ENCODE results near the gene GNPDA1. TPM values are rescaled to one million over a fixed set of nuclear protein-coding genes. Genes with fewer than 3 reads are reported as not detected.
A peak's percentile ranks its signal among the peaks of the same experiment; 100 is the strongest.

Gene GNPDA1
- total and polyA plus RNA-seq, 2 of the 4 experiments (the other 2 are of a cell fraction), result 23.1 to 60.6 TPM

GRCh38 chr5:142024771-142025304 is 12.0 kb upstream of the GNPDA1 start:
- H3K23ac ChIP-seq (ENCODE audit: low read depth, low read length), result peak overlapping the region; percentile 39
- peak overlapping the region; percentile 98 for H3K18ac ChIP-seq (ENCODE audit: low read depth, low read length)
- peak overlapping the region; percentile 87 to 97 for H4K8ac ChIP-seq (ENCODE audit: low read depth in 2 of 2, low read length in 2 of 2)
- 0% methylated on average over 8 of the region's 26 CpGs; no CpG with 5 or more reads in 1 of the 2 experiments for WGBS, 2 experiments (ENCODE audit: extremely low coverage in 2 of 2, insufficient read length in 1 of 2)
- intact Hi-C loops (cut with micrococcal nuclease) (no loop called here), dilution Hi-C loops (cut with HindIII; ENCODE audit: low sequenced_read_pairs, unreplicated experiment) (no loop called here), in situ Hi-C loops (cut with MboI; ENCODE audit: low sequenced_read_pairs) (no loop called here)
- peak overlapping the region; percentile 82 for H2BK120ac ChIP-seq (ENCODE audit: low read depth, low read length)
- H3K4me1 ChIP-seq (ENCODE audit: control insufficient read depth, insufficient read depth, low read length), result no peaks in the 10 kb centered on the region
- peak overlapping the region; percentile 71 for H3K4me3 ChIP-seq (ENCODE audit: insufficient read depth, low read depth, low read length)
- H2BK5ac ChIP-seq (ENCODE audit: low read depth, low read length, poor library complexity, severe bottlenecking), result peak overlapping the region; percentile 90
- H2AK5ac ChIP-seq (ENCODE audit: low read depth, low read length), result no peak overlapping the region
- H2BK20ac ChIP-seq (ENCODE audit: low read depth, low read length), result peak overlapping the region; percentile 36; the same call in 1 of the 2 replicates
- H3K27me3 ChIP-seq (ENCODE audit: control insufficient read depth, insufficient read depth, low read length), result peaks cover 5% of the 10 kb centered on the region
- peak; percentile 100 for ATAC-seq (ENCODE audit: low read depth)
- H3K4me2 ChIP-seq (ENCODE audit: low read depth, low read length), result peak overlapping the region; percentile 89
- H3K9me3 ChIP-seq (ENCODE audit: control insufficient read depth, insufficient read depth, low read length), result no peaks in the 10 kb centered on the region; the same call in 1 of the 2 replicates
- no peaks in the 10 kb centered on the region for H3K9me1 ChIP-seq (ENCODE audit: insufficient read depth, low read length)
- peak overlapping the region; percentile 52; the same call in 1 of the 3 replicates for H2BK15ac ChIP-seq (ENCODE audit: low read depth, low read length)
- no peaks in the 10 kb centered on the region for H3K79me1 ChIP-seq (ENCODE audit: low read depth in 1 of 2, low read length in 2 of 2)
- peak; percentile 80 for DNase-seq
- H3K4ac ChIP-seq (ENCODE audit: low read depth, low read length), result peak overlapping the region; percentile 77
- H3K27ac ChIP-seq (ENCODE audit: insufficient read depth, low read length), result peak overlapping the region; percentile 99
- BruUV-seq (replicated peaks), result no TSS peak
- CTCF ChIA-PET, result interaction anchor here (1.0 to 1.3 kb wide), 4 partner anchors 9 to 15 kb away, joined by 3 to 9 read pairs (median 4); no protein-coding TSS in a partner anchor
- H2AK9ac ChIP-seq (replicated peaks; ENCODE audit: low read depth, low read length, poor library complexity), result no peak overlapping the region
- no peaks in the 10 kb centered on the region for H4K20me1 ChIP-seq (ENCODE audit: insufficient read depth, low read length)
- TF ChIP-seq MAFK (IDR thresholded peaks at IDR 0.05; ENCODE audit: low read depth, low read length), result peak; percentile 49
- no peak for TF ChIP-seq CTCF (conservative IDR thresholded peaks at IDR 0.05; ENCODE audit: low read depth, low read length)
- TF ChIP-seq FOS (IDR thresholded peaks at IDR 0.05; ENCODE audit: low read depth, low read length), result no peak
- TF ChIP-seq MXI1 (IDR thresholded peaks at IDR 0.05; ENCODE audit: borderline replicate concordance, low read depth, low read length), result no peak
- no peak for TF ChIP-seq BHLHE40 (IDR thresholded peaks at IDR 0.05; ENCODE audit: low read depth, low read length)
- no peak for TF ChIP-seq MAZ (IDR thresholded peaks at IDR 0.05; ENCODE audit: borderline replicate concordance, low read depth, low read length)
- TF ChIP-seq NFE2L2 (IDR thresholded peaks at IDR 0.05; ENCODE audit: low read depth, low read length), result no peak
- TF ChIP-seq RAD21 (IDR thresholded peaks at IDR 0.05; ENCODE audit: low read length), result no peak
- TF ChIP-seq POLR2A (IDR thresholded peaks at IDR 0.05; ENCODE audit: low read depth, low read length), result no peak
- no peak for TF ChIP-seq SMC3 (IDR thresholded peaks at IDR 0.05; ENCODE audit: low read depth, low read length)
- TF ChIP-seq USF2 (IDR thresholded peaks at IDR 0.05; ENCODE audit: low read depth, low read length), result no peak
- TF ChIP-seq RCOR1 (IDR thresholded peaks at IDR 0.05; ENCODE audit: insufficient replicate concordance, low read length), result no peak
- TF ChIP-seq CEBPB (IDR thresholded peaks at IDR 0.05; ENCODE audit: low read depth, low read length), result 0 out of 2 replicates have a peak, but pooled peaks have one; percentile 11
- H3K56ac ChIP-seq (ENCODE audit: extremely low read depth, insufficient read depth, low read length), result peak overlapping the region; percentile 82; the same call in 1 of the 2 replicates
- H3K36me3 ChIP-seq (ENCODE audit: control insufficient read depth, insufficient read depth, low read length), result no peaks in the 10 kb centered on the region
- H4K91ac ChIP-seq (ENCODE audit: insufficient read depth, low read depth, low read length), result peak overlapping the region; percentile 83
- POLR2A ChIA-PET (ENCODE audit: unreplicated experiment), result no interaction called here
- peak overlapping the region; percentile 68 for H3K14ac ChIP-seq (replicated peaks; ENCODE audit: low read depth, low read length)
- peak overlapping the region; percentile 87 for H2AFZ ChIP-seq (replicated peaks; ENCODE audit: low read length, poor library complexity)
- peak overlapping the region; percentile 92 for H3K9ac ChIP-seq (ENCODE audit: low read depth, low read length)
- peak overlapping the region; percentile 97 for H4K5ac ChIP-seq (ENCODE audit: low read depth, low read length)
